Measurements from ENCODE around the gene LCP2.

- TF ChIP-seq EZH2 (IDR thresholded peaks at IDR 0.05; ENCODE audit: insufficient read depth, low read length): no peak
- no peak for TF ChIP-seq CTCF (IDR thresholded peaks at IDR 0.05; ENCODE audit: insufficient read depth, low read depth, low read length)
Observed at GRCh38 chr5:170334626-170335025, 37.0 kb upstream of the LCP2 start.
